ENCODE data around the gene INSRR. TPM values are rescaled to one million over a fixed set of nuclear protein-coding genes. Genes with fewer than 3 reads are reported as not detected.

Gene INSRR
- total RNA-seq, 4 donors from 2014 or later = under 0.01 to 0.60 (median 0.20) TPM

- TF ChIP-seq CTCF (IDR thresholded peaks at IDR 0.05) (no peak), EP300 (IDR thresholded peaks at IDR 0.05) (no peak), POLR2A (IDR thresholded peaks at IDR 0.05) (no peak)
- H3K27ac ChIP-seq = peak overlapping the region in 2 of 4 donors; percentile 56 to 97
- peaks cover 0 to 28% (median 0%) of the 10 kb centered on the region in 3 donors for H3K36me3 ChIP-seq
- H3K9me3 ChIP-seq = no peaks in the 10 kb centered on the region
- peaks cover 0 to 100% (median 48%) of the 10 kb centered on the region in 4 donors for H3K4me1 ChIP-seq
- H3K27me3 ChIP-seq = peaks cover 0 to 8% of the 10 kb centered on the region in 2 donors
- WGBS, 2 donors = 53 to 60% methylated on average over 19 of the region's 19 CpGs
- DNase-seq (ENCODE audit: low spot score in 2 of 2) = no peak
- no peak overlapping the region for H3K4me3 ChIP-seq
These were observed 45.5 kb upstream of the INSRR start for GRCh38 chr1:156904187-156904959.

GRCh38 chr1:156903328-156904091, 44.6 kb upstream of the INSRR start:
- Histone ChIP-seq H3K4me3 (no peak overlapping the region), H3K4me1 (peaks cover 0 to 100% (median 52%) of the 10 kb centered on the region in 4 donors), H3K27me3 (peaks cover 0 to 8% of the 10 kb centered on the region in 2 donors), H3K27ac (peak overlapping the region in 2 of 4 donors; percentile 69 to 97), H3K9me3 (no peaks in the 10 kb centered on the region), H3K36me3 (peaks cover 0 to 24% (median 0%) of the 10 kb centered on the region in 3 donors)
- TF ChIP-seq CTCF (IDR thresholded peaks at IDR 0.05) (no peak), EP300 (IDR thresholded peaks at IDR 0.05) (no peak), POLR2A (IDR thresholded peaks at IDR 0.05) (no peak)
- DNase-seq (ENCODE audit: low spot score in 2 of 2) = no peak
- WGBS, 2 donors = 69 to 73% methylated on average over 15 of the region's 15 CpGs

- TF ChIP-seq CTCF (IDR thresholded peaks at IDR 0.05) = no peak
- TF ChIP-seq EP300 (IDR thresholded peaks at IDR 0.05) = no peak
- no peak for TF ChIP-seq POLR2A (IDR thresholded peaks at IDR 0.05)
- 29 to 35% methylated on average over 22 of the region's 23 CpGs for WGBS, 2 donors
- Histone ChIP-seq H3K4me3 (no peak overlapping the region), H3K36me3 (peaks cover 0 to 15% (median 0%) of the 10 kb centered on the region in 3 donors), H3K4me1 (peaks cover 0 to 100% (median 58%) of the 10 kb centered on the region in 4 donors), H3K27ac (peak overlapping the region in 3 of 4 donors; percentile 19 to 97 (median 69)), H3K9me3 (no peaks in the 10 kb centered on the region), H3K27me3 (peaks cover 0 to 3% of the 10 kb centered on the region in 2 donors)
- no peak for DNase-seq (ENCODE audit: low spot score in 2 of 2)
These were observed 43.3 kb upstream of the INSRR start for GRCh38 chr1:156901966-156902915.

- Histone ChIP-seq H3K9me3 (no peaks in the 10 kb centered on the region), H3K36me3 (peaks cover 0 to 8% (median 0%) of the 10 kb centered on the region in 3 donors), H3K4me3 (no peak overlapping the region), H3K27ac (peak overlapping the region in 3 of 4 donors; percentile 19 to 97 (median 69)), H3K4me1 (peaks cover 0 to 100% (median 59%) of the 10 kb centered on the region in 4 donors), H3K27me3 (no peaks in the 10 kb centered on the region)
- no peak for DNase-seq (ENCODE audit: low spot score in 2 of 2)
- WGBS, 2 donors = 53 to 69% methylated on average over 4 of the region's 4 CpGs
- TF ChIP-seq CTCF (IDR thresholded peaks at IDR 0.05) (no peak), POLR2A (IDR thresholded peaks at IDR 0.05) (no peak), EP300 (IDR thresholded peaks at IDR 0.05) (no peak)
These were observed 42.6 kb upstream of the INSRR start for GRCh38 chr1:156901590-156901900.
